NT2/D1 (cell line): ENCODE results near the gene JMJD8.
A peak's percentile ranks its signal among the peaks of the same experiment; 100 is the strongest.

Source experiments
- DNase-seq: peaks from one replicate; pipeline ENCODE4 v3.0.0-alpha.2; 2011; ENCODE audit warnings: low read depth, low spot score
- H3K27me3 ChIP-seq: 2 replicates; pipeline ENCODE4 v1.6.0; 2011; ENCODE audit warnings: mild to moderate bottlenecking; ENCODE audit not compliant: insufficient read length, insufficient read depth
- H3K36me3 ChIP-seq: 2 replicates; pipeline ENCODE4 v1.6.1; 2011; ENCODE audit warnings: mild to moderate bottlenecking, low read length, mixed read lengths; ENCODE audit not compliant: insufficient read depth, insufficient read length
- H3K4me1 ChIP-seq: 2 replicates; pipeline ENCODE4 v1.5.1; 2011; ENCODE audit not compliant: insufficient read depth, insufficient read length
- H3K4me3 ChIP-seq: 2 replicates; pipeline ENCODE4 v1.5.1; 2011; ENCODE audit warnings: low read depth; ENCODE audit not compliant: insufficient read length
- H3K9ac ChIP-seq: 2 replicates; pipeline ENCODE4 v1.6.0; 2011; ENCODE audit warnings: low read depth; ENCODE audit not compliant: insufficient read length
- H3K9me3 ChIP-seq: 2 replicates; pipeline ENCODE4 v1.5.1; 2011; ENCODE audit warnings: mild to moderate bottlenecking, low read length; ENCODE audit not compliant: insufficient read depth
- SUZ12 ChIP-seq: IDR thresholded peaks from 2 replicates; pipeline ENCODE4 v1.6.1; 2011; ENCODE audit not compliant: insufficient read length, insufficient read depth; ENCODE audit errors: extremely low read depth
- YY1 ChIP-seq: IDR thresholded peaks from 2 replicates; pipeline ENCODE4 v1.6.1; 2011; ENCODE audit not compliant: insufficient read length, insufficient read depth
- ZNF274 ChIP-seq: IDR thresholded peaks from 2 replicates; pipeline ENCODE4 v1.6.1; 2011; ENCODE audit warnings: mild to moderate bottlenecking, low read depth, low read length

JMJD8 gene

GRCh38 chr16:648781-649589 lies 35.1 kb downstream of the JMJD8 start, which contains the start of gene WDR90:
Gene WDR90, plus strand, starts transcription at chr16:649365. Its CDS starts 52 bp downstream, at chr16:649417.
- Histone ChIP-seq H3K9me3 (no peaks in the 10 kb centered on the region), H3K36me3 (peaks cover 52% of the 10 kb centered on the region), H3K9ac (peak within 1 kb of the TSS; percentile 96), H3K4me1 (peaks cover 30% of the 10 kb centered on the region), H3K4me3 (peak within 1 kb of the TSS; percentile 90), H3K27me3 (no peaks in the 10 kb centered on the region)
- TF ChIP-seq SUZ12 (no peak), YY1 (peak; percentile 92), ZNF274 (no peak)
- peak; percentile 87 for DNase-seq

GRCh38 chr16:648071-648780 lies 35.9 kb downstream of the JMJD8 start:
- Histone ChIP-seq H3K36me3 (peaks cover 44% of the 10 kb centered on the region), H3K4me1 (peaks cover 27% of the 10 kb centered on the region), H3K9ac (peak overlapping the region; percentile 96), H3K4me3 (peak overlapping the region; percentile 90), H3K27me3 (no peaks in the 10 kb centered on the region), H3K9me3 (no peaks in the 10 kb centered on the region)
- no peak for TF ChIP-seq SUZ12
- no peak for TF ChIP-seq ZNF274
- TF ChIP-seq YY1: no peak
- DNase-seq: no peak

- Histone ChIP-seq H3K9me3 (no peaks in the 10 kb centered on the region), H3K4me1 (peaks cover 32% of the 10 kb centered on the region), H3K27me3 (peaks cover 9% of the 10 kb centered on the region), H3K4me3 (no peak overlapping the region), H3K36me3 (peaks cover 35% of the 10 kb centered on the region), H3K9ac (no peak overlapping the region)
- DNase-seq: no peak
- TF ChIP-seq SUZ12: no peak
- no peak for TF ChIP-seq ZNF274
- TF ChIP-seq YY1: no peak
These were observed 36.8 kb downstream of the JMJD8 start for GRCh38 chr16:647173-647902.

- Histone ChIP-seq H3K4me1 (peaks cover 32% of the 10 kb centered on the region), H3K36me3 (peaks cover 29% of the 10 kb centered on the region), H3K9ac (no peak overlapping the region), H3K27me3 (peaks cover 9% of the 10 kb centered on the region), H3K9me3 (no peaks in the 10 kb centered on the region), H3K4me3 (no peak overlapping the region)
- TF ChIP-seq ZNF274: no peak
- TF ChIP-seq YY1: no peak
- no peak for TF ChIP-seq SUZ12
- no peak for DNase-seq
These were observed 37.4 kb downstream of the JMJD8 start for GRCh38 chr16:646679-647172.

GRCh38 chr16:645852-646678 lies 38.1 kb downstream of the JMJD8 start:
- H3K4me1 ChIP-seq: peaks cover 32% of the 10 kb centered on the region
- peak overlapping the region; percentile 42 for H3K9ac ChIP-seq
- H3K9me3 ChIP-seq: no peaks in the 10 kb centered on the region
- no peak for DNase-seq
- TF ChIP-seq SUZ12 (no peak), ZNF274 (no peak), YY1 (no peak)
- H3K4me3 ChIP-seq: no peak overlapping the region
- H3K36me3 ChIP-seq: peaks cover 23% of the 10 kb centered on the region
- peaks cover 9% of the 10 kb centered on the region for H3K27me3 ChIP-seq

GRCh38 chr16:644556-644955 lies 39.6 kb downstream of the JMJD8 start:
- Histone ChIP-seq H3K9me3 (no peaks in the 10 kb centered on the region), H3K9ac (no peak overlapping the region), H3K4me1 (peaks cover 26% of the 10 kb centered on the region), H3K36me3 (peaks cover 12% of the 10 kb centered on the region), H3K4me3 (no peak overlapping the region), H3K27me3 (peaks cover 9% of the 10 kb centered on the region)
- TF ChIP-seq SUZ12 (no peak), YY1 (no peak), ZNF274 (no peak)
- no peak for DNase-seq
